ENCODE results near the gene CDC42EP1. TPM values are rescaled to one million over a fixed set of nuclear protein-coding genes. Genes with fewer than 3 reads are reported as not detected.

Gene CDC42EP1, protein sequence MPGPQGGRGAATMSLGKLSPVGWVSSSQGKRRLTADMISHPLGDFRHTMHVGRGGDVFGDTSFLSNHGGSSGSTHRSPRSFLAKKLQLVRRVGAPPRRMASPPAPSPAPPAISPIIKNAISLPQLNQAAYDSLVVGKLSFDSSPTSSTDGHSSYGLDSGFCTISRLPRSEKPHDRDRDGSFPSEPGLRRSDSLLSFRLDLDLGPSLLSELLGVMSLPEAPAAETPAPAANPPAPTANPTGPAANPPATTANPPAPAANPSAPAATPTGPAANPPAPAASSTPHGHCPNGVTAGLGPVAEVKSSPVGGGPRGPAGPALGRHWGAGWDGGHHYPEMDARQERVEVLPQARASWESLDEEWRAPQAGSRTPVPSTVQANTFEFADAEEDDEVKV
- total RNA-seq: 54.1 and 65.0 TPM in 2 replicates

DNA sequence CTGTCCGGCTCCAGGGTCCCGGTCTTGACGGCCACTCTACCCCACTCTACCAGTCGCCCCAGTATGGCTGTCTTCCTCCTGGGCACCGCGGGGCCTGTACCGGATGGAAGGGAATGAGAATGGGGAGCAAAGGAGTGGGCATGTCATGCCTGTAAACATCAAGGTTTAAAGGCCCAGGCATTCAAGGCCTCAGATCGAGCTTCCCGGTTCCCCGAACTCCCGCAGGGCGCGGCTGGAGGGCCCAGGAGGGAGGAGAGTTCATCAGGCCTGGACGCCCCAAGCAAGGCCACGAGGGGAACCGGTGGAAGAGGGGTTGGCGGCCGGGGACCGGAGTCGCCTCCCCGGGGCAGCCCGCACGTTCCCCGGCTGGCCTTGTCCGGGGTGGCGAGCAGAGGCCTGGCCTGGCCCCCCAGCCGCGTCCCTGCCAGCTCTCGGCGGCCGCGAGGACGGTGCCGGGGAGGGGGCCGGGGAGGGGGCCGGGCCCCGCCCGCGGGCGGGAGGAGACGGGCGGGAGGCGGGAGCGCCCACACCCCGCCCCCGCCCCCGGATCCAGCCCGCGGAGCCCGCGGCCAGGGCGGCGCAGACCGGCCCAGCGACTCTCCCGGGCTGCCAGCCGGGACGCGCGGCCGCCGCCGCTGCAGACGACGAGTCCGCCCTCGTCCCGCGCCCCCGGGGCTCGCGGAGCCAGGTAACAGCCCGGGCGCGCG is at the start of gene CDC42EP1:
Gene CDC42EP1 (plus strand): TSS at position 580 of the 707 bp plus-strand sequence. CDS start 5,870 bp downstream, outside the sequence.

DNA sequence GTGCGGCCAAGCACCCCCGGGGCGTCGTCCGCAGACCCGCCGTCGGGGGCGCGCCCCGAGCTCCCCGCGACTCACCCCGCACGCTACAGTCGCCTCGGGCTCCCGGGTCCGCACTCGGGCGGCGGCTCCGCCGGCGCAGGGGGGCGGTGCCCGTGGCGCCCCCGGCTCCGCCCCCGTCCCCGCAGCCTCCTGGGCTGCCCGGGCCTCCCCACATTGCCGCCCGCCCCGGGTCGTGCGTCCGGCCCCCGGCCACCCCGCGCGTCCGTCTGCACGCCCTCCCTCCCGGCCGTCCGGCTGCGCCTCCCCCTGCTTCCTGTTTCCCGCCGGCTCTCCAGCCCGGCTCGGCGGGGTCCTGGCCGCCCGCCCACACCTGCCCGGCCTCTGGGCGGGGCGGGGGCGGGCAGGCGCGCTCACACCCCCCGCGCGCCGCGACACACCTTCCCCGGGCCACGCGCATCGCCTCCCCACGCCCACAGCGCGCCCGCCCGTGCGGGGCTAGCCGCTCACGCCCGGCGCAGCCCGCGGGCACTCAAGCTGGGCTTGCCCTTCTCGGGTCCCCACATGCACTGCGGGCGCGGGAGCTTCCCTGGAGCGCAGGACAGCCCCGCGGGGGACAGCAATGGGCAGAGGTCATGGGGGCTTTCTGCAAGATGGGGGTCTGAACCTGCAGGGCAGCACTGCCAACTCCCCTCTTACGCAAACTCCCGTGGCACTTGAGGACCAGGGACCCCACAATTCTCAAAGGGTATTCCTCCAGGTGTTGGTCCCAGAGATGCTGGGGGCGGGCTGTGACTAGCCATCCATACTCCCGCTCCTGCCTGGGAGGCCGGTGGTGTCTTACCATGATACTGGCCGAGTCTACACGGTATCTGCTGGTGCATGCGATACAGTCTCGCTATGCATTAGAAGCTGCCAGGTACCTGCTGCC is 40.7 kb upstream of the CDC42EP1 start, which contains the start of gene CARD10:
Gene CARD10 (minus strand): TSS at position 148 of the 928 bp plus-strand sequence. CDS start 215 bp downstream, outside the sequence.

DNA sequence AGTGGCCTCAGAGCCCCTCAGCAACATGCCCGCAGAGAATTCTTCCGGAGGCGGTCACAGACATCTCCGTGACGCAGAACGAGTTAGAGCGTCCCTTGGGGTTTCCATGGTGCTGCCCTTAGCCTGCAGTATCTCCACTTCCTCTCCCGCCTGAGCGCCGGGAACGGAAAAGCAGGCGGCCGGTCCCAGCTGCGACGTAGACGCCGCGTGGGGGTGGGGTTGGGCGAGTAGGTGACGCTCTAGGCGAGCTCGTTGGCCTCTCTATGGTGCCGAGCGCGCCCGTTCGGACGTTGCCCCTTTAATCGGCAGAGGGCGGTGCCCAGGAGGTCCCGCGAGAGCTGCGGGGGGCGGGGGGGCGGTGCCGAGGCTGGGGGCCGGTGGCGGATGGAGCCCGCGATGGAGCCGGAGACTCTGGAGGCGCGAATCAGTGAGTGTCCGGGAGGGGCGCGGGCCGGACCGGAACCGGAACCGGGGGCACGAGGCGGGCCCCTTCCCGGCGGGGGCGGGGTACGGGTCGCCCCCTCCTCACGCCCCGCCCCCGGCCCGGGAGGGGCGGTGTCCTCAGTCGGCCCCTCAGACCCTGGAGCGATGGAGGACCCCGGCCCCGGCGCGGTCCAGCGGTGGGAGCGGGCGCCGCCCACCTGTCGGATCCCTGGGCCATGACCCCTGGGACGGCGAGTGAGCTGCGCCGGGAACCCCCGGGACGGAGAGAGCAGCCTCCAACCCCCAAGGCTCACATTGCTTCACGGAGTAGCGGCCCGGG is 48.4 kb downstream of the CDC42EP1 start, which contains the start of gene GGA1:
Gene GGA1 (plus strand): TSS at position 358 of the 763 bp plus-strand sequence. CDS start 27 bp downstream, at position 385.

Other genes with a start within 250 kb of the CDC42EP1 start
- gene ELFN2, start 133.0 kb upstream of the CDC42EP1 start, total RNA-seq: 0.61 and 1.9 TPM in 2 replicates
- gene MFNG, start 74.1 kb upstream of the CDC42EP1 start, total RNA-seq: 2.5 and 4.0 TPM in 2 replicates
- 67.6 and 88.3 TPM in 2 replicates for gene CARD10, start 41.1 kb upstream of the CDC42EP1 start, total RNA-seq
- gene LGALS2, start 19.6 kb downstream of the CDC42EP1 start, total RNA-seq: not detected in 2 replicates
- gene GGA1, start 48.4 kb downstream of the CDC42EP1 start, total RNA-seq: 31.7 and 49.1 TPM in 2 replicates
- gene SH3BP1, start 79.2 kb downstream of the CDC42EP1 start, total RNA-seq: 59.8 and 60.1 TPM in 2 replicates
- 5.9 and 13.7 TPM in 2 replicates for gene PDXP, start 98.2 kb downstream of the CDC42EP1 start, total RNA-seq
- 4,087 and 4,639 TPM in 2 replicates for gene LGALS1, start 115.2 kb downstream of the CDC42EP1 start, total RNA-seq
- 18.6 and 38.7 TPM in 2 replicates for gene NOL12, start 125.9 kb downstream of the CDC42EP1 start, total RNA-seq
- 43.3 and 43.4 TPM in 2 replicates for gene TRIOBP, start 136.6 kb downstream of the CDC42EP1 start, total RNA-seq
- 28.8 and 40.2 TPM in 2 replicates for gene GCAT, start 247.5 kb downstream of the CDC42EP1 start, total RNA-seq

All from hair follicular keratinocyte (primary cell).